GM21381 (cell line): ENCODE measurements around the gene PACRG.

ENCODE experiments used
- ATAC-seq: cut with Tn5 transposase; IDR thresholded peaks from one replicate; pipeline ENCODE4 v1.9.1; 2021; ENCODE audit warnings: mild to moderate bottlenecking, moderate library complexity; ENCODE audit not compliant: unreplicated experiment

PACRG gene

GRCh38 chr6:163320804-163321203 is 593.0 kb downstream of the PACRG start:
- no peak for ATAC-seq

GRCh38 chr6:163321717-163322116 is 593.9 kb downstream of the PACRG start:
- ATAC-seq = no peak

GRCh38 chr6:163323274-163323673 is 595.5 kb downstream of the PACRG start:
- no peak for ATAC-seq

- no peak for ATAC-seq
These were observed 595.9 kb downstream of the PACRG start for GRCh38 chr6:163323705-163324104.

- ATAC-seq = no peak
These were observed 596.5 kb downstream of the PACRG start for GRCh38 chr6:163324326-163324687.

- no peak for ATAC-seq
These were observed 597.1 kb downstream of the PACRG start for GRCh38 chr6:163324688-163325389.

GRCh38 chr6:163325390-163325784 is 597.6 kb downstream of the PACRG start:
- ATAC-seq = no peak

GRCh38 chr6:163327165-163327880 is 599.5 kb downstream of the PACRG start:
- no peak for ATAC-seq

- no peak for ATAC-seq
These were observed 600.1 kb downstream of the PACRG start for GRCh38 chr6:163327921-163328320.

GRCh38 chr6:163328411-163328810 is 600.6 kb downstream of the PACRG start:
- ATAC-seq = no peak

GRCh38 chr6:163329991-163330390 is 602.2 kb downstream of the PACRG start:
- ATAC-seq = no peak

GRCh38 chr6:163331245-163331644 is 603.5 kb downstream of the PACRG start:
- no peak for ATAC-seq

- ATAC-seq = no peak
These were observed 604.8 kb downstream of the PACRG start for GRCh38 chr6:163332575-163332974.

- no peak for ATAC-seq
These were observed 605.3 kb downstream of the PACRG start for GRCh38 chr6:163333038-163333437.

- ATAC-seq = no peak
These were observed 606.2 kb downstream of the PACRG start for GRCh38 chr6:163333701-163334663.

- ATAC-seq = no peak
These were observed 607.3 kb downstream of the PACRG start for GRCh38 chr6:163335056-163335455.

GRCh38 chr6:163335671-163336545 is 608.1 kb downstream of the PACRG start:
- no peak for ATAC-seq

GRCh38 chr6:163336961-163337360 is 609.2 kb downstream of the PACRG start:
- no peak for ATAC-seq

- no peak for ATAC-seq
These were observed 610.2 kb downstream of the PACRG start for GRCh38 chr6:163337958-163338357.

GRCh38 chr6:163338671-163339405 is 611.1 kb downstream of the PACRG start:
- no peak for ATAC-seq
